ENCODE results near the gene PARD3.

PARD3 gene

GRCh38 chr10:34229917-34230316 lies 585.2 kb downstream of the PARD3 start:
- DNase-seq = no peak

DNA sequence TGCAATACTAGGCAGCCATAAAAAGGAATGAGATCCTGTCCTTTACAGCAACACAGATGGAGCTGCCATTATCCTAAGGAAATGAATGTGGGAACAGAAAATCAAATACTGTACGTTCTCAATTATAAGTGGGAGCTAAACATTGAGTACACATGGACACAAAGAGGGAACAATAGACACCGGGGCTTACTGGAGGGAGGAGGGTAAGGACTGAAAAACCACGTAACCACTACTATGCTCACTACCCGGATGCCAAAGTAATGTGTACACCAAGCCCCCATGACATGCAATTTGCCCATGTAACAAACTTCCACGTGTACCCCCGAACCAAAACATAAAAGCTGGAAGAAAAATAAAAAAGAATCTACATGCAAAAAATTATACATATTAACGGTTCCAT lies 587.0 kb downstream of the PARD3 start:
- no peak for DNase-seq

GRCh38 chr10:34224639-34225038 lies 590.5 kb downstream of the PARD3 start:
- DNase-seq = no peak

- no peak for DNase-seq
Observed at GRCh38 chr10:34223658-34224057, 591.4 kb downstream of the PARD3 start.

GRCh38 chr10:34222359-34222758 lies 592.7 kb downstream of the PARD3 start:
- no peak for DNase-seq

DNA sequence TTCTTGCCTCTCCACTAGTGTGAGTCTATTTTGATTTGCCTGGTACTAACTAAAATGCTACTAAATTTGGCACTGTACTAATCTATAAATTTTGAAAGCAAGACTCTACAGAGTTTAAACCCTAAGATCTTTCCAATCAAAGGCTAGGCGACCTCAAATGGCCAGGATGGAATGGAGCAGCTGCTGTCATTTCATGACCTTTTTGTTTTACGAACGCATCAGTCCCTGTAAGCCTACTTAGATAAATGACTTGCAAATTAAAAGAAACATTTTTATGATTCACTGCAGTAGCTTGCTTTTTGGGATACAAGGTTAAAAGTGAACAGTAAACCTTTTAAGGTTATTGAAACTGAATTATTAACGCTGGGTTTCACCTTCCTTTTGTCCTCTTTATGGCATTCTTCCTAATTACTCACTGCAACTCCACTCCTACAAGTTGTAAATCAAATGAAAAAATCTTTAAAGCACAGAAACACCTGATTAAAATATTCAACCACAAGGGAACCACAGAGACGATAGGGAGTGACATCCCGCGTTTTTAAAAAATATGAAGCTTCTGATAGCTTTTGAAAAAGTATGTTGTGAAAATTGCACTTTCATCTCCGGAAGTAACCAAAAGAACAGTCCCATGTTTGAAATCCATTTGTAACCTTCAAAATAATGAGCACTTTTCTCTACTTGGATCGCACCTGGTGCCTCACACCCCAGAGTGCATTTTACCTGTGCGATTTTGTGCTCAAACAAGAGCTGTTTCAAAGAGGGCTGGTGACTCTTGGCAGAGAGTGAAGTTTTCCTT lies 595.1 kb downstream of the PARD3 start:
- no peak for DNase-seq

DNA sequence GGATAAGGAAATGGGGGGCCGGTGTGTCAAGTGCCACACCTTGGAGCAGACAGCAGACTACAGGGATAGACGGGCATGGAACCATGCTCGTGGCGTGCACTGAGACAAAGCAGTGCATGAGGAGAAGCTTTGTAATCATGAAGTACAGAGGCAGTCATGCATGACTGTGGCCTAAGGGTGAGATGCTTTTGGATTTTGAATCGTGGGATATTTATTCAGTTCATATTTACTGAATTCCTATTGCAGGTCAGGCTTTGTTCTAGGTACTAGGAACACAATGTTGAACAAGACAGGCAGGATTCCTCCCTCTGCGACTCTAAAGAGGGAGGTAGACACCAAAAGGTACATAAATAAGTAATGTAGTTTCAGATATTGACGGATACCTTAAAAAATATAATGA lies 597.6 kb downstream of the PARD3 start:
- no peak for DNase-seq

DNA sequence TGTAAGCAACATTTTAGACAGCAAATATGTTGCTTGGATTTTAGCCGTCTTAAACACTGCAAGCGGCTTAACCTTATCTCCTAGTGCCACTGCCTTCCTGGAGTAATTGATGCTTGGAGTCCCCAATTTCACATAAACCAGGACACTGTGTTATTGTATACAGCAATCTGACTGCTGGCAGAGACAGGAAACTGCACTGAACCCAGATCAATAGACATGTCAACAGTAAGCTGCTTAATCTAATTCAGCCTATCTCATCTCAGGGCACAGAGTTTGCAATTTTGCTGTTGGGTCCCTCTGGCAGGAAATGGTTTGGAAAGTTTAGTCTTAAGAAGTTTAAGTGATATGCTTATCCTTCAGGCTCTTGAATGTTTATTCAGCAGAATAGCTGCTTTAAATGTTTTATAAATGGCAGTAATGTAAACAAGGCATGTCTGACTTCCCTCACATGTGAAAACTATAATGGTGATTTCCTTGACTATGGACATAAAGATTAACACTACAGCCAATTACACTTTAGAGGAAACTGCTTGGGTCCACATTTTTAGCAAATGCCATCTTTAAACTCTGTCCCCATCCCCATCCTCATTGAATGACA lies 598.6 kb downstream of the PARD3 start:
- no peak for DNase-seq

DNA sequence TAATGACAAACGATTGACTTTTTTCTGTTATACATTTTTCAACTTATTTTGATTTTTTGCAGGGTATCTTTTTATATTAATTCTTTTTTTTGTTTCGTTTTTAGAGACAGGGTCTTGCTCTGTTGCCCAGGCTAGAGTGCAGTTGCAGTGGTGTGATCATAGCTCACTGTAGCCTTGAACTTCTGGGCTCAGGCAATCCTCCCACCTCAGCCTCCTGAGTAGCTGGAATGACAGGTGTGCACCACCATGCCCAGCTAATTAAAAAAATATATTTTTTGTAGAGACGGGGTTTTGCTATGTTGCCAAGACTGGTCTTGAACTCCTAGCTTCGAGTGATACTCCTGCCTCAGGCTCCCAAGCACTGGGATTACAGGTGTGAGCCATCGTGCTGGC lies 601.3 kb downstream of the PARD3 start:
- DNase-seq = no peak

GRCh38 chr10:34213193-34213804 lies 601.8 kb downstream of the PARD3 start:
- DNase-seq = no peak

- DNase-seq = no peak
Observed at GRCh38 chr10:34207343-34207742, 607.8 kb downstream of the PARD3 start.

GRCh38 chr10:34206935-34207268 lies 608.2 kb downstream of the PARD3 start:
- no peak for DNase-seq

- DNase-seq = no peak
Observed at GRCh38 chr10:34206078-34206934, 608.8 kb downstream of the PARD3 start.

DNA sequence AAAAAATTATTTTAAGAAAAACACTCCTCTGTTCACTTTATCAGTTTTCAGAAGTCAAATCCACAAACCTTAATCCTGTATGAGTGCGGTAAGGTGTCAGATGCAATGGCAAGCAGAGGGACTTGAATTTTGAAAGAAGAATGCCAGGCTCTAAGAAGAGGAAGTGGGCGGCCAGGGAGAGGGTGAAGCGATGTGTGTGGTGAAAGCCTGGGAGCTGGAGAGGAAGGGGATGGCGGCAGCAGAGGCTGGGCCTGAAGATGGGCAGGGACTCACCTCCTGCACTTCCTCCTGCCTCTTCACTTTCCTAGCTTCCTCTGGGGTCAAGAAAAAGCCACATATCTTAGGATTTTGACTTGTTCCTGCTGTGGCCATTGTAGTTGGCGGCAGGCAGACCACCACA lies 609.6 kb downstream of the PARD3 start:
- peak in 1 of 2 donors; percentile 28 for DNase-seq

DNA sequence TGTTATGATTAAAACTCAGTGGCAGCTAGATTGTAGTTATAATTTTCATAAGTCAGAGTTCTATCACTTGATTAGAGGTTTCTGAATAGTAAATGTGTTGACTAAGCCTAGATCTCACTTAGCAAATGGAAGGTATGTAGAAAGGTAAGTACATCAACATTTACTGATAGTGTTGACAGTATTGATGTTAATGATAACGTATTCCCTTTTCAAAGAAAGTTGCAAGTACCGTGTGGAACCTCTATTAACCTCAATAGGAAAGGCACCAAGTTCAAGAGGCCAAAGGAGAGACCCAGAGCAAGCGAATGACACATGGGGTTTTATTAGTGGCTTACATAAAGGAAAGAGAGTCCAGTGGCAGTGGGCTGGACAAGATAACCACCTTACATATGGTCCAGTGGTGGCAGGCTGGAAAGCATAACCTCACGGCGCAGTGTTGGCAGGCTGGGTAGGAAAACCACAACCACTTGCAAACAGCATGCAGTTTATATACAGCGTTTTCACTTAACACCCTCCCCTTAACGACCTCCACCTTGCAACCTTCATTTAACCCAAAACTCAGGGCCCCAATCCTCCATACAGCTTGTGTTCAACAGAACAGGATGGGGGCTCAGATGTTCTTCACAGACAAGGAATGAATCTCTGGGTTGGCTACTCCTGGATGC lies 611.0 kb downstream of the PARD3 start:
- DNase-seq = no peak

DNA sequence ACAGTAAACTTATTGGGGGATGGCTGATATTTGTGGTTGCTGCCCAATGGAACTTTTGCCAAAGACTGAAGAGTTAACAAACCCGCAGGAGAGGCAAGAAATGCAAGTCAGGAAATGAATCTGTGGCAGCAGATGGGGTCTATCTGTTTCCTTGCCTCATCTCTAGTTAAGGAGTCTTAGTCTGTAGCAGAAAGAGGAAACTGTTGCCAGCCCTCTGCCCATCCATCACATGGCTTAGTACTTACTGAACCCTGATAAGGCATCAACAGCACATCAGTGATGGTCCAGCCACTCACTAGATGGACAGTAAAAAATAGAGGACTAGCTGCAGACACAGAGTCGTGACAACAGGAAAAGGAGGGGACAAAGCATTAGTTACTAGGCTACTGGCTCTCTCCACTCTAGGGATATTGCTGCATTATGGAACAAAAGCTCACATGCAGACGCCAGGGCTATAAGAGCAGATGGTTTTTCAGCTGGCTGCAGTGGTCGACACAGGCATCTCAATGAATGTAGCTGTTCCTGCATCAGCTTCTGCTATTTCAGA lies 614.7 kb downstream of the PARD3 start:
- no peak for DNase-seq

- DNase-seq = no peak
Observed at GRCh38 chr10:34198953-34199352, 616.1 kb downstream of the PARD3 start.

GRCh38 chr10:34196058-34196433 lies 619.0 kb downstream of the PARD3 start:
- no peak for DNase-seq

GRCh38 chr10:34195364-34196057 lies 619.6 kb downstream of the PARD3 start:
- DNase-seq = no peak

DNA sequence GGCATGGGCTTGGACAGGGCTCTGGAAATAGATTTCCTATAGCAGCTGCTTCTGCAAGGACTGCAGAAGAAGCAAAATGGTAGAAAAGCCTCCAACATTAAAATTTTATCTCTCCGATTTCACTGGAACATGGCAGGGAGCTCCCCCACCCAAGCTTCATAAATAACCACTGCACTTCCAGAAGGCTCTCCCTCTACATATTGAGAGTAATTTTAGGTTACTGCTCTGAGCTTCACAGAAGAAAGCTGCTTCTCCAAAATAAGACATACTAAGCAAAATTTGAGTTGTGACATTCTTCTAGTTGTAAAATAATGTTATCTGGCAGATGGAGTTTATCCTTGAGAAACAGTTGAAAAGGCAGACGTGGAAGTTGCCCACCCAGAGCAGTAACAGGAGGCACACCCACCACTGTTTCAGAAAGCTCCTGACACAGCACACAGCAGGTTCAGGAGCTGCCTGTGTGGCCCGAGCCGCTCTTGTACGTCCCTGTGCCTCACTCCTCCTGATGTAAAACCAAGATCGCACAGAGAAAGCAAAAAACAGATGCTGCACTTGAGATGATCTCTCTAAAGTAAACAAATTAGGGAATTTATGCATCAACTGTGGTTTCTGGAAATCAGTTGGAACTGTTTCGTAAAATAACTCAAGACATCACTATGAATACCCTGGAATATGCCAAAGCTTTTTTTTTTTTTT lies 621.0 kb downstream of the PARD3 start:
- DNase-seq = no peak

DNA sequence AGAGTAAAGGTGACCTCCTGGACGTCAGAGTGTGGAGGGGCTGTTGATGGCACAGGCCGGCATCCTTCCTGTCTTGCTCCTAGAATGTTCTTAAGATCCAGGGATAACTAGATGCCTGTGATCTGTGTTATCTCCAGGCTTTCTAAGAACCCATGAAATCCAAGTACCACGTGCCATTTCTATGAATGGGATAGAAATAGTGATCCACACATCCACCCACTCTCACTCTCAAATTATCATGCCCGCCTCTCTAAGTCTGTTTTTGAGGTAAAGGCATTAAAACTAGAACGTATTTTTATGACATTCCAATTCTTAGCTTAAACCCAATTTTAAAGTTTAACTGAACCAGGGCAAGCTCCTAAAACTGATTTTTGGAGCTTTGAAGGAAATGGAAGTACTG lies 622.5 kb downstream of the PARD3 start:
- no peak for DNase-seq
